ENCODE data around the gene PRKCE. TPM values are rescaled to one million over a fixed set of nuclear protein-coding genes. Genes with fewer than 3 reads are reported as not detected.

PRKCE gene
- total RNA-seq, 5 donors from 2014 or later (not counting 1 experiment from before 2014, with no cell fraction given) = 16.5 to 29.8 (median 23.4) TPM

DNA sequence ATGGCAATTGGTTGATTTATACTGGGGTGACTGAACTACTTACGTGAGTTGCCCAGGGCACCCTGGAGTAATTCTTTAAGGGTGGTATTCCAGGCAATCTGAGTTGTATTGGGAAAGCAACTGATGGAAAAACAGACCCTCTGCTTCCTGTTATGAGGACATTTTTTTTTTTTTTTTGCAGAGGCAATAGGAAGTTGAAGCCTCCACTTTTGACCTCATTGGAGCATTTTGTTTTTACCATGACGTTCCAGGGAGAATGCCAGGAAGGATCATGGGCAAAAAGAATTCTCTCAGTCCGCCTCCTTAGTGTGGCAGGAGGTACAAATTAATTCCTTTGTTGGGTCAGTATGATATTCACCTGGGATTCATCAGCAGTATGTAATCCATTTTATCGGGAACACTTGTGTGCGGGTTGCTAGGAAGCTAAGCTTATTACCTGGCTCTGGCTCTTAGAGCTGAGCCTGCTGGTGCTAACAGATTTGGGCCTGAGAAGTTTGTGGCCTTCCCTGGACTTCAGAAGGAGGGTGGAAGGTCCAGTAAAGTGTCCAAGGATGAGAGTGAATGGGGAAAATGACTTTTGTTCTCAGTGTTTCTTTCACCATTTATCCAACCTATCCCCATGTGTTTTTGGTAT, 372.8 kb downstream of the PRKCE start:
- ChIA-PET CTCF (interaction anchor here (0.7 to 1.5 kb wide), 2 partner anchors 34 to 670 kb away, joined by 3 to 6 read pairs; no protein-coding TSS in a partner anchor), POLR2A (no interaction called here)
- Histone ChIP-seq H3K27ac (ENCODE audit: low read length) (no peak overlapping the region), H3K9me3 (no peaks in the 10 kb centered on the region), H3K4me1 (ENCODE audit: control insufficient read depth in 1 of 2, extremely low read depth in 1 of 2, insufficient read depth in 2 of 2, low read length in 2 of 2) (no peaks in the 10 kb centered on the region), H3K36me3 (ENCODE audit: control insufficient read depth in 2 of 2, extremely low read depth in 1 of 2, insufficient read depth in 1 of 2, low read length in 1 of 2) (no peaks in the 10 kb centered on the region), H3K27me3 (replicated peaks in 1 of 2; ENCODE audit: control insufficient read depth in 2 of 2, extremely low read depth in 1 of 2, insufficient read depth in 2 of 2, low read length in 1 of 2) (no peaks in the 10 kb centered on the region), H3K4me3 (ENCODE audit: control insufficient read depth in 1 of 2, extremely low read depth in 1 of 2, low read length in 1 of 2) (no peak overlapping the region)
- 97% methylated on average over 3 of the region's 5 CpGs for WGBS (ENCODE audit: insufficient coverage)
- ATAC-seq (replicated peaks in 1 of 4) (no peak), DNase-seq (no peak)
- Mint-ChIP-seq H3K4me1 (peaks cover 0 to 2% (median 1%) of the 10 kb centered on the region in 3 donors), H3K27me3 (no peaks in the 10 kb centered on the region), H3K27ac (no peak overlapping the region), H3K4me3 (no peak overlapping the region), H3K9me3 (no peaks in the 10 kb centered on the region), H3K36me3 (peaks cover 36% of the 10 kb centered on the region)

DNA sequence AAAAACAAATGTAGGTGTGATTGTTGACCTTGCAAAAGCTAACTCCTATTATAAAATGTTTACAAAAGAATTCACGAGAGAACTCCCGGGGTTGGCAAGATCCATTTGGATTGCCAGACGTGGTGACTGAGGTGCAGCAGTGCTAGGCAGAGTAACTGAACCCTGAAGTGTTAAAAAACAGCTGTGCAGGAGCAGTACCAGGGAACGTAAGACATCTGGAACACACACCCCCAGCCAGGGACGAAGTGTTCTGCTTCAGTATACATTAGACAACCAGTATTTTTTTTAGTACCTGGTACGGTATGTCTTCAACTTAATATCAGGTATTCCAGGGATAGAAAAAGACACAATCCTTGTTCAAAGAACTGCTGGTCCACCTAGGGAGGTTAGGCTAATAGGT, 373.6 kb downstream of the PRKCE start:
- Histone ChIP-seq H3K27ac (ENCODE audit: low read length) (no peak overlapping the region), H3K4me3 (ENCODE audit: control insufficient read depth in 1 of 2, extremely low read depth in 1 of 2, low read length in 1 of 2) (no peak overlapping the region), H3K27me3 (replicated peaks in 1 of 2; ENCODE audit: control insufficient read depth in 2 of 2, extremely low read depth in 1 of 2, insufficient read depth in 2 of 2, low read length in 1 of 2) (no peaks in the 10 kb centered on the region), H3K36me3 (ENCODE audit: control insufficient read depth in 2 of 2, extremely low read depth in 1 of 2, insufficient read depth in 1 of 2, low read length in 1 of 2) (no peaks in the 10 kb centered on the region), H3K9me3 (no peaks in the 10 kb centered on the region), H3K4me1 (ENCODE audit: control insufficient read depth in 1 of 2, extremely low read depth in 1 of 2, insufficient read depth in 2 of 2, low read length in 2 of 2) (no peaks in the 10 kb centered on the region)
- ChIA-PET CTCF (interaction anchor here in 1 of 2 donors (1.5 kb wide), 1 partner anchor 35 kb away, joined by 6 read pairs; no protein-coding TSS in a partner anchor), POLR2A (no interaction called here)
- ATAC-seq (replicated peaks in 1 of 4) = no peak
- H3K27me3 Mint-ChIP-seq = no peaks in the 10 kb centered on the region
- no peaks in the 10 kb centered on the region for H3K9me3 Mint-ChIP-seq
- no peaks in the 10 kb centered on the region for H3K4me1 Mint-ChIP-seq
- H3K36me3 Mint-ChIP-seq = peaks cover 38% of the 10 kb centered on the region
- H3K27ac Mint-ChIP-seq = no peak overlapping the region
- no peak for DNase-seq
- no peak overlapping the region for H3K4me3 Mint-ChIP-seq
- WGBS (ENCODE audit: insufficient coverage) = 83% methylated on average over 3 of the region's 6 CpGs

DNA sequence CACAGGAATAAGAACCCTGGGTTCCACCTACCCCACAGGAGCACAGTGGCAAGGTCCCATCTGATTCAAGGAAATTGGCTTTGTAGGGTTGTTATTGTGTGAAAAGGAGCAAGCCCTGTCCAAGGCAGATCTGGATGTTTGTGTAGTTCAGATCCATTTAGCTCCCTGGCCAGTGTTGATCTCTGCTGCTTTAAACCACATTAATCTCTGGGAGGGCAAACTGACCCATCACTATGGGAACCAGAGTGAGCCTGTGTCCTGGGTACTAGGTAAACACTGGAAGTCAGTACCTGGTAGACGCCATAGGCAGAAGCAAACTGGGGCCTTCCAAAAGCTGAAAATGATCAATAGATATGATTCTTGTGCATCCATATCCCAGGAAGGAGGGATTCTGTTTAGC, 374.2 kb downstream of the PRKCE start:
- Histone ChIP-seq H3K27me3 (replicated peaks in 1 of 2; ENCODE audit: control insufficient read depth in 2 of 2, extremely low read depth in 1 of 2, insufficient read depth in 2 of 2, low read length in 1 of 2) (no peaks in the 10 kb centered on the region), H3K4me1 (ENCODE audit: control insufficient read depth in 1 of 2, extremely low read depth in 1 of 2, insufficient read depth in 2 of 2, low read length in 2 of 2) (no peaks in the 10 kb centered on the region), H3K9me3 (no peaks in the 10 kb centered on the region), H3K4me3 (ENCODE audit: control insufficient read depth in 1 of 2, extremely low read depth in 1 of 2, low read length in 1 of 2) (no peak overlapping the region), H3K36me3 (ENCODE audit: control insufficient read depth in 2 of 2, extremely low read depth in 1 of 2, insufficient read depth in 1 of 2, low read length in 1 of 2) (no peaks in the 10 kb centered on the region), H3K27ac (ENCODE audit: low read length) (no peak overlapping the region)
- H3K27ac Mint-ChIP-seq = no peak overlapping the region
- H3K9me3 Mint-ChIP-seq = no peaks in the 10 kb centered on the region
- WGBS (ENCODE audit: insufficient coverage) = no CpG with 5 or more reads among the region's 1 CpG
- peaks cover 35% of the 10 kb centered on the region for H3K36me3 Mint-ChIP-seq
- CTCF ChIA-PET = no interaction called here
- DNase-seq (no peak), ATAC-seq (replicated peaks in 1 of 4) (no peak)
- POLR2A ChIA-PET = no interaction called here
- H3K4me1 Mint-ChIP-seq = no peaks in the 10 kb centered on the region
- no peak overlapping the region for H3K4me3 Mint-ChIP-seq
- no peaks in the 10 kb centered on the region for H3K27me3 Mint-ChIP-seq

DNA sequence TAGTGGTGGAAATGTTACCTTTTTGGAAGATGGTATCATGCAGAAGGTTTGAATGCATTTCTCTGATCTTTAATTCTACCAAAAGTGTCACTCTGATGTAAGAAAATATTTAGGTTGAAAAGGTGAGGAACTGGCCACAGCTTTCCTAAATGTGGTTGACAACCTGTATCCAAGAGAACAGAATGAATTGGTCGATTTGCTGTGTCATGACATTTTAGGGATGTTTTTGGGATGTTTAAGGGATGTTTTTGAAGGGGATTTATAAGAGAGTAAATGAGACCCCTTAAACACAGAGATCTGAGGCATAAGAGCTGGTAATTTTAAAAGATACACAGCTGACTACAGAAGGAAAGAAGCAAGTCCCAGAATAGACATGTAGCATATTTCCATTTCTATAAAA, 375.0 kb downstream of the PRKCE start:
- no CpG with 5 or more reads among the region's 1 CpG for WGBS (ENCODE audit: insufficient coverage)
- H3K27me3 Mint-ChIP-seq = no peaks in the 10 kb centered on the region
- H3K9me3 ChIP-seq = no peaks in the 10 kb centered on the region
- DNase-seq (no peak), ATAC-seq (replicated peaks in 1 of 4) (no peak)
- ChIA-PET CTCF (interaction anchor here in 1 of 2 donors (1.0 kb wide), 1 partner anchor 13 kb away, joined by 3 read pairs; no protein-coding TSS in a partner anchor), POLR2A (interaction anchor here in 1 of 2 donors (0.6 kb wide), 1 partner anchor 765 kb away, joined by 3 read pairs; no protein-coding TSS in a partner anchor)
- H3K27ac ChIP-seq (ENCODE audit: low read length) = no peak overlapping the region
- no peaks in the 10 kb centered on the region for H3K4me1 Mint-ChIP-seq
- H3K36me3 Mint-ChIP-seq = peaks cover 36% of the 10 kb centered on the region
- no peaks in the 10 kb centered on the region for H3K27me3 ChIP-seq (replicated peaks in 1 of 2; ENCODE audit: control insufficient read depth in 2 of 2, extremely low read depth in 1 of 2, insufficient read depth in 2 of 2, low read length in 1 of 2)
- H3K4me3 ChIP-seq (ENCODE audit: control insufficient read depth in 1 of 2, extremely low read depth in 1 of 2, low read length in 1 of 2) = no peak overlapping the region
- H3K9me3 Mint-ChIP-seq = no peaks in the 10 kb centered on the region
- no peaks in the 10 kb centered on the region for H3K36me3 ChIP-seq (ENCODE audit: control insufficient read depth in 2 of 2, extremely low read depth in 1 of 2, insufficient read depth in 1 of 2, low read length in 1 of 2)
- H3K4me1 ChIP-seq (ENCODE audit: control insufficient read depth in 1 of 2, extremely low read depth in 1 of 2, insufficient read depth in 2 of 2, low read length in 2 of 2) = no peaks in the 10 kb centered on the region
- H3K27ac Mint-ChIP-seq = no peak overlapping the region
- H3K4me3 Mint-ChIP-seq = no peak overlapping the region

DNA sequence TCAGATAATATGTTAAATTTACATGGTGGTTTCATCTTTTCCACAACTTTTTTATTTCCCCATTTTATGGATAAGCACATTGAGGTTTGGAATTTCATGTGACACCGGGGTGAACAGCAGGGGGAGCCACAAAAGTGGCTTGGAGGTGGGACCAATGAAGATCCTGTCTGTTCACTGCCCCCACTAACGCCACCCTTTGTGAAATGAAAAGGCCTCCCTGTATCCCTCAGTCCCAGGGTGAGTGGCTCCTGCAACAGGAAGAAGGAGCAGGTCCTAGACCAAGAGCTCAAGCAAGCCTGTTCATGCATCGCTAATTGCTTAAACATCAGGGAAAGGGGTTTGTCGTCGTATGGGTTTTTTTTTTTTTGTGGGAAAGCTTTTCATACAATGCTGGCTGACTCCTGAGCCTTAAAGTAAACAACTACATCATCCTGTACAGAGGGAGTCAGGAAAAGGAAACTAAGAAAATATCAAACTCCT, 377.9 kb downstream of the PRKCE start:
- no peak overlapping the region for H3K4me3 Mint-ChIP-seq
- no peaks in the 10 kb centered on the region for H3K9me3 Mint-ChIP-seq
- no peaks in the 10 kb centered on the region for H3K27me3 Mint-ChIP-seq
- H3K27ac Mint-ChIP-seq = no peak overlapping the region
- WGBS (ENCODE audit: insufficient coverage) = 86% methylated on average over 1 of the region's 5 CpGs
- H3K4me1 Mint-ChIP-seq = no peaks in the 10 kb centered on the region
- no peaks in the 10 kb centered on the region for H3K27me3 ChIP-seq (replicated peaks in 1 of 2; ENCODE audit: control insufficient read depth in 2 of 2, extremely low read depth in 1 of 2, insufficient read depth in 2 of 2, low read length in 1 of 2)
- H3K27ac ChIP-seq (ENCODE audit: low read length) = no peak overlapping the region
- POLR2A ChIA-PET = no interaction called here
- H3K4me1 ChIP-seq (ENCODE audit: control insufficient read depth in 1 of 2, extremely low read depth in 1 of 2, insufficient read depth in 2 of 2, low read length in 2 of 2) = no peaks in the 10 kb centered on the region
- H3K9me3 ChIP-seq = no peaks in the 10 kb centered on the region
- no peak overlapping the region for H3K4me3 ChIP-seq (ENCODE audit: control insufficient read depth in 1 of 2, extremely low read depth in 1 of 2, low read length in 1 of 2)
- H3K36me3 Mint-ChIP-seq = peaks cover 39% of the 10 kb centered on the region
- CTCF ChIA-PET = no interaction called here
- ATAC-seq (replicated peaks in 1 of 4) = no peak
- H3K36me3 ChIP-seq (ENCODE audit: control insufficient read depth in 2 of 2, extremely low read depth in 1 of 2, insufficient read depth in 1 of 2, low read length in 1 of 2) = no peaks in the 10 kb centered on the region
- no peak for DNase-seq

DNA sequence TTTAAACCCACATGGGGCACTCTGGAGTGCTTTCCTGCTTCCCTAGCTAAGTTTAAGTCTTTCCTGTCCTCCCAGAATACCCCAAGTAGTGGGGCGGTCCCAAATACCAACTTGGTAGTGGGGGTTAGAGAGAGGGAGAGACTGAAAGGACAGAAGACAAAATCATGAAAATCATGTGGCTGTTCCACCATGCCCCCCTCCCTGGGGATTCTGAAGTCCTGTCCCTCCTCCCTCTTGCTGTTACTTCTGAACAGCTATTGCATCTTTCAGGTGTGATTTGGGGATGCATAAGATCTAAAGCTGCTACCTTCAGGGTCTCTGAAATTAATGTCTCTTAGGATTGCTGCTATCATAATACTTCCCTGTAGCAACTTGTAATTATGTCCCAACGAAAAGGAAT, 378.9 kb downstream of the PRKCE start:
- CTCF ChIA-PET = no interaction called here
- Histone ChIP-seq H3K27me3 (replicated peaks in 1 of 2; ENCODE audit: control insufficient read depth in 2 of 2, extremely low read depth in 1 of 2, insufficient read depth in 2 of 2, low read length in 1 of 2) (no peaks in the 10 kb centered on the region), H3K4me3 (ENCODE audit: control insufficient read depth in 1 of 2, extremely low read depth in 1 of 2, low read length in 1 of 2) (no peak overlapping the region), H3K4me1 (ENCODE audit: control insufficient read depth in 1 of 2, extremely low read depth in 1 of 2, insufficient read depth in 2 of 2, low read length in 2 of 2) (no peaks in the 10 kb centered on the region), H3K27ac (ENCODE audit: low read length) (no peak overlapping the region), H3K36me3 (ENCODE audit: control insufficient read depth in 2 of 2, extremely low read depth in 1 of 2, insufficient read depth in 1 of 2, low read length in 1 of 2) (no peaks in the 10 kb centered on the region), H3K9me3 (no peaks in the 10 kb centered on the region)
- Mint-ChIP-seq H3K27ac (no peak overlapping the region), H3K36me3 (peaks cover 39% of the 10 kb centered on the region), H3K9me3 (no peaks in the 10 kb centered on the region), H3K4me3 (no peak overlapping the region), H3K4me1 (no peaks in the 10 kb centered on the region), H3K27me3 (no peaks in the 10 kb centered on the region)
- no CpG with 5 or more reads among the region's 2 CpGs for WGBS (ENCODE audit: insufficient coverage)
- DNase-seq (no peak), ATAC-seq (replicated peaks in 1 of 4) (no peak)
- POLR2A ChIA-PET = no interaction called here
